Measurements from ENCODE around the gene MYL6B.

Gene MYL6B

GRCh38 chr12:56104109-56104814 is 48.1 kb upstream of the MYL6B start, which contains the start of gene PA2G4:
Gene PA2G4 (plus strand): TSS chr12:56104559. CDS start chr12:56104738, 179 bp downstream.
- no peaks in the 10 kb centered on the region for H3K36me3 ChIP-seq (ENCODE audit: control insufficient read depth, insufficient read depth, low read length)
- H3K79me2 ChIP-seq: peaks cover 17% of the 10 kb centered on the region
- no peaks in the 10 kb centered on the region for H3K27me3 ChIP-seq (ENCODE audit: control insufficient read depth, insufficient read depth, low read length)
- H3K4me1 ChIP-seq: peaks cover 13% of the 10 kb centered on the region
- H2AFZ ChIP-seq: peak within 1 kb of the TSS; percentile 81
- H3K9me3 ChIP-seq (ENCODE audit: control insufficient read depth, low read length): no peaks in the 10 kb centered on the region
- peak within 1 kb of the TSS; percentile 81 for H3K4me2 ChIP-seq (ENCODE audit: low read length)
- H3K9ac ChIP-seq: peak within 1 kb of the TSS; percentile 82
- H3K4me3 ChIP-seq (ENCODE audit: low read depth, low read length): peak within 1 kb of the TSS; percentile 80
- peak within 1 kb of the TSS; percentile 84 for H3K27ac ChIP-seq
- no peak for TF ChIP-seq CTCF (IDR thresholded peaks at IDR 0.05)

- Histone ChIP-seq H3K36me3 (ENCODE audit: control insufficient read depth, insufficient read depth, low read length) (no peaks in the 10 kb centered on the region), H3K9me3 (ENCODE audit: control insufficient read depth, low read length) (no peaks in the 10 kb centered on the region)
- TF ChIP-seq CTCF (IDR thresholded peaks at IDR 0.05): no peak
These were observed 47.4 kb upstream of the MYL6B start for GRCh38 chr12:56104815-56105608.

GRCh38 chr12:56105609-56105902 is 46.8 kb upstream of the MYL6B start:
- TF ChIP-seq CTCF (IDR thresholded peaks at IDR 0.05): no peak
- Histone ChIP-seq H3K4me2 (ENCODE audit: low read length) (peak overlapping the region; percentile 81), H3K27me3 (ENCODE audit: control insufficient read depth, insufficient read depth, low read length) (no peaks in the 10 kb centered on the region), H3K4me1 (peaks cover 13% of the 10 kb centered on the region), H3K36me3 (ENCODE audit: control insufficient read depth, insufficient read depth, low read length) (no peaks in the 10 kb centered on the region), H3K79me2 (peaks cover 17% of the 10 kb centered on the region), H3K4me3 (ENCODE audit: low read depth, low read length) (peak overlapping the region; percentile 80), H2AFZ (no peak overlapping the region), H3K9ac (no peak overlapping the region), H3K27ac (no peak overlapping the region), H3K9me3 (ENCODE audit: control insufficient read depth, low read length) (no peaks in the 10 kb centered on the region)

More at GRCh38 chr12:56104815-56105608, 47.4 kb upstream of the MYL6B start:
- Histone ChIP-seq H3K27ac (peak overlapping the region; percentile 84), H3K79me2 (peaks cover 17% of the 10 kb centered on the region), H2AFZ (peak overlapping the region; percentile 81), H3K9ac (peak overlapping the region; percentile 82), H3K4me2 (ENCODE audit: low read length) (peak overlapping the region; percentile 81), H3K4me3 (ENCODE audit: low read depth, low read length) (peak overlapping the region; percentile 80), H3K4me1 (peaks cover 13% of the 10 kb centered on the region), H3K27me3 (ENCODE audit: control insufficient read depth, insufficient read depth, low read length) (no peaks in the 10 kb centered on the region)

GRCh38 chr12:56107242-56107641 is 45.1 kb upstream of the MYL6B start:
- Histone ChIP-seq H3K4me2 (ENCODE audit: low read length) (no peak overlapping the region), H3K9ac (no peak overlapping the region), H3K79me2 (peaks cover 17% of the 10 kb centered on the region), H2AFZ (no peak overlapping the region), H3K4me3 (ENCODE audit: low read depth, low read length) (no peak overlapping the region), H3K36me3 (ENCODE audit: control insufficient read depth, insufficient read depth, low read length) (no peaks in the 10 kb centered on the region), H3K4me1 (peaks cover 13% of the 10 kb centered on the region), H3K27me3 (ENCODE audit: control insufficient read depth, insufficient read depth, low read length) (no peaks in the 10 kb centered on the region), H3K9me3 (ENCODE audit: control insufficient read depth, low read length) (no peaks in the 10 kb centered on the region), H3K27ac (no peak overlapping the region)
- TF ChIP-seq CTCF (IDR thresholded peaks at IDR 0.05): no peak

Data from parathyroid adenoma (tissue), 2 donors.